22Rv1 (cell line): ENCODE data around the gene AHDC1.
"Not testable (repeated sequence)": the region's sequence is repeated elsewhere in the genome, so short reads cannot be mapped to it uniquely, and the experiment has no call there.

Source experiments
- H3K27ac ChIP-seq: fragments of 450-650 bp; 2 replicates; pipeline ENCODE4 v1.5.1; 2017
- ZFX ChIP-seq: fragments of 450-650 bp; IDR thresholded peaks from 2 replicates; pipeline ENCODE4 v1.6.1; 2017; ENCODE audit warnings: antibody characterized with exemption, borderline replicate concordance
- TF ChIP-seq, protein P1 (sequence below): fragments of 450-650 bp; IDR thresholded peaks from 2 replicates; pipeline ENCODE4 v1.5.1; 2017; ENCODE audit warnings: mild to moderate bottlenecking

The AHDC1 gene

DNA sequence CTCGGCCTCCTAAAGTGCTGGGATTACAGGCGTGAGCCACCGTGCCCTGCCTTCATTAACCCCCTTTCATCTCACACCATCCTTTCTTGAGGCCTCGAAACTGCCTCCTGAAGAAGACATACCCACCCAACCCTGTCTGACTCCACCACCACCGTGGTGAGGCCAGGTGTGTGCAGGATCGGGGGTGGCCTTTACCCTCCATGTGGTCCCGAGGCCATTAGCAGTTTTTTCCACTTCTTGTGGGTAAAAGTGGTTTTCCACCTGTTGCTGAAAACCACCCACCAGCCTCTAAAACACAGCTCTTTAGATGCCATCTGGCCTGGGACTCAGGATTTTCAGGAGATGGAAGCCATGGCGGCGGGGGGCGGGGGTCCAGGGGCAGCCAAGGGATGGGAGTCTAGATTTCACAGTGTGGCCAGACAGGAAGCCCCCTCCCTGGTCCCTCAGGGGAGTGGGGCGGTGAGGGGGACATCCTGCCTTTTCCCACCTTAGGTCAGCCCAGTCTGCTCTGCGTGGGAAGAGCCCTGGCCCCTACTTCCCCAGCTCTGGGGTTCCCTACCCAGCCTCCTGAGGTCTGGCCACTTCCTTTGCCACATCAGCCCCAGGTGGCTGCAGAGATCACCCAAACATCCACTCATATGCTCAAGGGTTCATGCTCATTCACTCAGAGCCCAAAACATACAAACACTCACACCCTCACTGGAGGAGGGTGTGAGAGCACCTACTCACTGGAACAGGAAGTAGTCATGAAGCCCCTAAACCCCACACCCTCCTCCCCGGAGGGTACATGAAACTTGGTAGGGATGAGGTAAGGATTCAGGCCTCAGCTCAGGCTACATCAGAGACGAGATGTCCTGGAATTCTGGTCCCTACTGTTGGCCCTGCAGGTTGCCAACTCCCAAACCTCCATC, 28.7 kb upstream of the AHDC1 start:
- TF ChIP-seq, protein P1, sequence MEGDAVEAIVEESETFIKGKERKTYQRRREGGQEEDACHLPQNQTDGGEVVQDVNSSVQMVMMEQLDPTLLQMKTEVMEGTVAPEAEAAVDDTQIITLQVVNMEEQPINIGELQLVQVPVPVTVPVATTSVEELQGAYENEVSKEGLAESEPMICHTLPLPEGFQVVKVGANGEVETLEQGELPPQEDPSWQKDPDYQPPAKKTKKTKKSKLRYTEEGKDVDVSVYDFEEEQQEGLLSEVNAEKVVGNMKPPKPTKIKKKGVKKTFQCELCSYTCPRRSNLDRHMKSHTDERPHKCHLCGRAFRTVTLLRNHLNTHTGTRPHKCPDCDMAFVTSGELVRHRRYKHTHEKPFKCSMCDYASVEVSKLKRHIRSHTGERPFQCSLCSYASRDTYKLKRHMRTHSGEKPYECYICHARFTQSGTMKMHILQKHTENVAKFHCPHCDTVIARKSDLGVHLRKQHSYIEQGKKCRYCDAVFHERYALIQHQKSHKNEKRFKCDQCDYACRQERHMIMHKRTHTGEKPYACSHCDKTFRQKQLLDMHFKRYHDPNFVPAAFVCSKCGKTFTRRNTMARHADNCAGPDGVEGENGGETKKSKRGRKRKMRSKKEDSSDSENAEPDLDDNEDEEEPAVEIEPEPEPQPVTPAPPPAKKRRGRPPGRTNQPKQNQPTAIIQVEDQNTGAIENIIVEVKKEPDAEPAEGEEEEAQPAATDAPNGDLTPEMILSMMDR: no peak
- no peak for TF ChIP-seq ZFX

DNA sequence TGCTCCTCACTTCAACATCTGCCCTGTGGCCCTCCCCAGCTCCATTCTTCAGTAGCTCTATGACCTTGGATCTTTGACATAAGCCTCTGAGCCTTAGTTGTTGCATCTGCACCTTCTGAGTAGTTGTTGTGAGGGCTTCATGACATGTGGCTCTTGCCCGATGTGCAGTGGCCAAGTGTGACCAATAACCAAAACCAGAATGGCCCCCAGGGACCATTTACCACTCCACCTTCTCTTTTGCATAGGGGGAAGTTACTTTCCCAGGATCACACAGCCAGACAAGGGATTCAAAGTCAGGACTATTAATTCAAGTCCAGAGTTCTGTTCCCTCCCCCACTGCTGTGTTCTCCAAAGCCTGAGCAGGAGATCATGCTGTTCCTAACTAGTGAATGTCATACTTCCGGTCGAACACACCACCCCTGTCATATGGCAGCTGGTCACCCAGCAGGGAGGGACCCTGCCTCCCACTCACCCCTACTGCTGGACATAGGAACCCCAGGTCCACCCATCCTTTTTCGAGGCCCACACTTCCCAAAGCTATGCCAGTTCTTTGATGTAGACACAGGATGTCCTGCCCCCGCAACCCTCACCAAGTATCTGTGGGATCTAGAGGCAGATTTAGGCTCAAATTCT, 27.0 kb upstream of the AHDC1 start:
- TF ChIP-seq ZFX: no peak
- TF ChIP-seq, protein P1: no peak
- H3K27ac ChIP-seq: no peak overlapping the region

More for the DNA sequence above, 28.7 kb upstream of the AHDC1 start:
- H3K27ac ChIP-seq: no peak overlapping the region

DNA sequence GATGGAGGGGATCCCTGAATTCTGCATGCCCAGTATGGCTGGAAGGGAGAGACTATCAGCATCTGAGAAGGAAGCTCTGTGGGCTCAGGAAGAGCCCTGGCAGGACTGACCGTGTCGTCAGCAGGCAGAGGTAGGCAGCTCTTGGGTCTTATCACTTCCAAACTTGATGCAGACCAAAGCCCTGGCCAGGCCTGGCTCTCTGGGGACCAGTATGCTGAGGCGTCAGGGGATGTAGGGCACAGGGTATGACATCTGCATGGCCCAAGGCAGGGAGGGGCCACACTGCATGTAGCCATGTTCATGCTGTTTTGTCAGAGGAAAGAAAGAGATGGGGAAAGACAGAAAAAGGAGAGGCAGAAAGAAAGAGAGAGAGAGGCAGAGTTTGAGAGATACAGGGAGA, 24.8 kb upstream of the AHDC1 start:
- H3K27ac ChIP-seq: no peak overlapping the region
- TF ChIP-seq ZFX: no peak
- TF ChIP-seq, protein P1: no peak

DNA sequence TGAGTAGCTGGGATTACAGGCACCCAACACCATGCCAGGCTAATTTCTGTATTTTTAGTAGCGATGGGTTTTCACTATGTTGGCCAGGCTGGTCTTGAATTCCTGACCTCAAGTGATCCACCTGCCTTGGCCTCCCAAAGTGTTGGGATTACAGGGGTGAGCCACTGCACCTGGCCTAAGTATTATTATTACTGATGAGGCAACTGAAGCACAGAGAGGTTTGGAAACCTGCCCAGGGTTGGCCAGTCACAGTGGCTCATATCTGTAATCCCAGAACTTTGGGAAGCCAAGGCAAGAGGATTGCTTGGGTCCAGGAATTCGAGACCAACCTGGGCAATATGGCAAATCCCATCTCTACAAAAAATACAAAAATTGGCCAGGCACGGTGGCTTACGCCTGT, 23.8 kb upstream of the AHDC1 start:
- H3K27ac ChIP-seq: not testable (repeated sequence)

DNA sequence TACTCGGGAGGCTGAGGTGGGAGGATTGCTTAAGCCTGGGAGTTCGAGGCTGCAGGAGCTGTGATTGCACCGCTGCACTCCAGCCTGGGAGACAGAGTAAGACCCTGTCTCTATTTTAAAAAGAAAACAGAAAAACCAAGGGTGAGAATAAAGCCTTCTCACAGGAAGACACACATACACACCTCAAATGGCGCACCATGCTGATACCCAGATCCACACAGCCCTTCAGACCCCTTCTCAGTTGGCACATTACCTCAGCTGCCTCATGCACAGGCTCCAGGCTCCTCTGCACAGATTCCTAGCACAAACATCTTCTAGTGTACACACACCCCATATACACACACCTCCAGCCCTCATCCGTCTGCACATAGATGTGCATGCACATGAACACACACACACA, 23.1 kb upstream of the AHDC1 start:
- TF ChIP-seq ZFX: no peak
- TF ChIP-seq, protein P1: no peak
- no peak overlapping the region for H3K27ac ChIP-seq

DNA sequence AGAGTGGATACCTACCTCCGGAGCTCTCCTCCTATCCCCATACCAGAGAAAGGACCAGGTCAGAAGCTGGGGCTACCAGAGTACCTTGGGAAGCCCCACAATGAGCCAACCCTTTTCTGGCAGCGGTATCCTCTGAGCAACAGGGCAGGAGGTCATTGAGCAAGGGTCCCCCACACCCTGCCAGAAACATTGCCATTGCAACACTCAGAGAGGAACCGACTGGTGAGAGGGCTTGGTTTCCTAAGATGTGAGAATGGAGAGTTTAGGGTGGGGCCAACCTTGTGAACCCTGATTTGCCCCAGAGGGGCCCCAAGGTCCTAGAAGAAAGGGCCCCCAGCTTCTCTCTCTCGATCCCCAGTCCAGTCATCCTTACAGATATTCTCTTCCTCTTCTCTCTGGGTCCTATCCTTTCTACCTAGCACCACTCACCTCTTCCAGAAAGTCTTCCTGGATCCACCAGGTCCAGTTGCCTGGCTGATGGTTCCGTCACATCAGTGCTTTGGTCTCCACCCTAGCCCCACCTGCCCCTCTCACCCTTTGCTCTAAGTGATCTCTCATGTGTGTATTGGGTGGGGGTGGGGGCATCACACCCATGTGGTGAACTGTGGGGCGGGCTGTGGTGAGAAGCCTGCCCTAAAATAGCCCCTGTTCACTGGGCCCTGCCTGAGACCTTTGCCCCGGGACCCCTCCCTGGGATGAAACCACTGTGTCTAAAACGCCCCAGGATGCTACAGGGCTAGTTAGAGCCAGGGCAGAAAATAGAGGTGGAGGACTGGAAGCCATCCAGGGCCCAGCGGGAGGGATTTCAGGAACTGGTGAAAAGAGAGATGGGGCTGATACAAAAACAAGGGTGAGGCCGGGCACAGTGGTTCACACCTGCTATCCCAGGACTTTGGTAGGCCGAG, 22.3 kb upstream of the AHDC1 start:
- TF ChIP-seq, protein P1: no peak
- TF ChIP-seq ZFX: no peak
- no peak overlapping the region for H3K27ac ChIP-seq

DNA sequence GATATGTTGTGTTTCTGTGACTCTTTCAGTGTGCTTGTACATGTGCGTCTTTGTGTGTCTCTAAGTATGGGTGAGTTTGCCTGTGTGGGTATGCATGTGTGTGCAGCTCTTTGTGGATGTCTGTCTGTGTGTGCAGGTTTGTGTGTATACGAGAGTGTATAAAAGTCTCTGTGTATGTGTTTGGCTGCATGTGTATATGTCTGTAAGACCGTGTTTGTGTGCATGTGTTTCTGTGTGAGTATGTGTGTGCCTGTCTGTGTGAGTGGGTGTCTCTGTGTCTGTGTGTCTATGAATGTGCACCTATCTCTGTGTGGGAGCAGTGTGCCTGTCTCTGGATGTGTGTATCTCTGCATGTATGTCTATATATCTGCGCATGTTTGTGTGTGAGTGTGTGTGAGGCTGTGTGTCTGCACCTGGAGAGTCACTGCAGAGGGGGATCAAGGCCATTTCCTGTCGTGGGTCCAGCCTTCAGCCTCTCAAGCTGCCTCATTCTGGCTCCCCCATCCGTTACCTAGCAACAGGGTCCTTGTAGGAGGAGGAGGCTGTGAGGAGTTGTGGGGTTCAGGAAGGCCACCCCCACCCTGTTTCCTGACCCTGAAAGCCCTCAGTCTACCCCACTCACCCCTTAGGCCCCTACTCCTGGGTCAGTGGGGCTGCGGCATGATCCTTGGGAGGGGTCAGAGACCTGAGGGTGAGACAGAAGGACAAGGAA, 20.7 kb upstream of the AHDC1 start:
- TF ChIP-seq, protein P1: no peak
- TF ChIP-seq ZFX: no peak
- H3K27ac ChIP-seq: no peak overlapping the region
